COR-L47 (cell line): Measurements from ENCODE around the gene MCC.

ENCODE experiments used
- DNase-seq: peaks from one replicate; lab custom pipeline; 2025; lab: John Stamatoyannopoulos, UW

MCC gene

GRCh38 chr5:113270086-113270485 is 218.2 kb downstream of the MCC start:
- DNase-seq = no peak

- DNase-seq = peak; percentile 56
Observed at GRCh38 chr5:113269023-113269997, 218.9 kb downstream of the MCC start.

GRCh38 chr5:113268232-113268631 is 220.0 kb downstream of the MCC start:
- DNase-seq = no peak

- no peak for DNase-seq
Observed at GRCh38 chr5:113267361-113267900, 220.8 kb downstream of the MCC start.

DNA sequence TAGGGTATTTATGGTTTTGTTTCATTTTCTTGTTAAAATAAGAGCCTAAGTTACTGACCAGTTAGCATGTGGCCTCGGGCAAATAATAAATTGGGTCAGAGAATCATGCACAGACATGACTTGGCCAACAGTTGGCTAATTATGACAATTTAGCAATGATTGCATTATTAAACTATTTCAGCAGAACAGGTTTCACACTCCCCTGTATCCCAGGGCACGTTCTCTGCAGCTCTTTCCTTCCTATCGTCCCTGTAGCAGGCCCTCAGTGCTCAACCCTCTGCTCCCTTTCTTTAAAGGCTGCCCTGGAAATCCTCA is 221.4 kb downstream of the MCC start:
- no peak for DNase-seq

GRCh38 chr5:113266227-113266912 is 221.9 kb downstream of the MCC start:
- DNase-seq = no peak

DNA sequence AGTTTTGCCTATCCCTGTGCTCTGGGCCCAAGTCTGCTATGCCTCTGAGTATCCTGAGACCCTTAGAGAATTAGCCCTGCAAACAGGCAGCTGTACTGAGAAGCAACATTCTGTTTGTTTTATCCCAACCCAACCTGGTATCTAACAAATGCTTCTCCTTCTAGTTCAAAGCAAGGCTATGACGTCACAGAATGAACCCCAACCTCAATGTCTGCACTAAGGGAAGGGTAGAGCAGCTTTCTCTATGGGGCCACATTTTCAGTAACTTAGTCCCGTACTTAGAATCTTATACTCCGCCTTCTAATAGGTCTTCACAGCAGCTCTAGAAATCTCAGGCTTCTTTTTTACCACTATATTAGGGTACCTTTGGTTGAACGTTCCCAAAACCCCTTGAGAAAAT is 223.1 kb downstream of the MCC start:
- DNase-seq = no peak

DNA sequence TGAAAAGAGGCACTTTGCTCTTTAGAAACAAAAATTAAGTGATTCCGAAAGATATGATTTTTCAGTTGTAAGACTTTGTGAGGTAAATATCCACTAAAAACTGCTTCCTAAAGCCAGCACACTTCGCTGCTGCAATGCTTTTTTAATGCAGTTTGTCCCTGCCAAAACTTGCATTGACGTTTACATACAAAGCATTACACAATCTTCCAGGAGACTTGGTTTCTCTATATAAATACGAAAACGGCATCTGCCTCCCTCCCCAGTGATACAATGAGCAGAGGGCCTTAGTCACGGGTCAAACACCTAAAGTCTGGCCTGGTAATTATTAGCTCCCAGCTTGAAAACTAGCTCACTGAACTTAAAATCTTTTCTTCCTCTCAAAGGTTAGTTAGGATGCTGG is 224.2 kb downstream of the MCC start:
- DNase-seq = no peak

GRCh38 chr5:113263545-113263944 is 224.7 kb downstream of the MCC start:
- DNase-seq = no peak

DNA sequence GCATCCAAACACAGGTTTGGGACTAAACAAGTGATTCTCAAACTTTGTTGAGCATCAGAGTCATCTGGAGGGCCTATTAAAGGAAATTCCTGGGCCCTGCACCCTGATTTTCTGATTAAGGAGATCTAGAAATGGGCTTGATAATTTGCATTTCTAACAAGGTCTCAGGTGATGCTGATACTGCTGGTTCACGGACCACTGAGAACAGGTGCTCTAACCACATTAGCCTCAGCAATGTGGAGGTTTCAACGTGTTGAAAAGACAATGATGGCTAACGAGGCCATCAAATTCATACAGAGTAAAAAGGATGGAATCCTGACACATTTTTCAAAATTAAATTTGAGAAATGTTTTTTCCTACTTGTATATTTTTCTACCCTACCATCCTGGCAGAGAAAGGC is 225.6 kb downstream of the MCC start:
- DNase-seq = no peak

- DNase-seq = no peak
Observed at GRCh38 chr5:113259034-113259433, 229.2 kb downstream of the MCC start.

- no peak for DNase-seq
Observed at GRCh38 chr5:113257545-113257944, 230.7 kb downstream of the MCC start.

- no peak for DNase-seq
Observed at GRCh38 chr5:113256671-113257452, 231.4 kb downstream of the MCC start.

DNA sequence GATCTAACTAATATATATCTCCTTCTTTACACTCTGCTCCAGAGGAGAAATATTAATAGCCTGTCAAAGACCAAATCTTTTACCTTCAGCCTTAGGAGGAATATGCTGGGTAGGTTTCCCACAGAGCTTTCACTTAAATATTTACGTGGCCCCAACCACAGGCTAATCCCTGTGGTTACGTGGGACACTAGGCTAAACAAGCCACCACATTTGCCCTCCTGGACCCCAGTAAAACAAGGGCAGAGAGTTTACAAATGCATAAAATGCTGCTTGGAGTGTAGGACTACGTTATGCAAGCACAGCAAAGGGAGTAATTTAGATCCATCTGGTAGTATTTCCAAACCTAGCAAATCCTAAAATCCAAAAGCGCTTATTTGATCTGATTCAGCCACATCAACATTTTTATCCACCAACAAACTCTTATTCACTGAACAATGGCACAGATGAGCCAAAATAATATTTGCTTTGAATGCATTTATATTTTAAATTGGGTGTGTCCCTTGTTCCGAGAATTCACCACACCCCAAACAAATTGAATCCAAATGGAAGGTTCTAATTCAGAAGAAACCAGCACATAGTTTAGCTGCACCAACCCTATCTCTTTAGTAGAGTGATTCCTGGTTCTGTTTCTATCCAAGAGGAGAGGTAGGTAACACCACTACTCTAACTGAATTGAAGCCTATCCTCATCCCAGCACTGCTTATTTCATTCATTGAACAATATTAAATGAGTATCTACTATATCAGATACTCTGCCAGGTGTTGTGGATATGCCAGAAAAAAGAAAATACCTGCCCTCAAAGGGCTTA is 232.5 kb downstream of the MCC start:
- DNase-seq = no peak

DNA sequence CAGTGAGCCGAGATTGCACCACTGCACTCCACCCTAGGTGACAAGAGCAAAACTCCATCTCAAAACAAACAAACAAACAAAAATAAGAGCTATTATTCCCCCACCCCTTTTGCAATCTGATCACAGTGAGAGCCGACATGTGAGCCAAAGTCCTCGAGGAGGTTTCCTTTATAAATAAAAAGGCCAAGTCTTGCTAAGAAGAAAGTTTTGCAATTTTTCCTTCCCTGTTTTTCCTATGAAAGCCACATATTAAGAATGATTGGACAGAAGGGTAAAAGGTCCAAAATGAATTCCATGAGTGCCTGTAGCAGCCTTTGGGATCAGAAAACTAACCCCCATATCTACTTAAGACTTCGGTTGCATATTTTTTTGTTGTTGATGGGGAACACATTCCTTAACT is 233.1 kb downstream of the MCC start:
- no peak for DNase-seq

- no peak for DNase-seq
Observed at GRCh38 chr5:113253037-113253436, 235.2 kb downstream of the MCC start.

DNA sequence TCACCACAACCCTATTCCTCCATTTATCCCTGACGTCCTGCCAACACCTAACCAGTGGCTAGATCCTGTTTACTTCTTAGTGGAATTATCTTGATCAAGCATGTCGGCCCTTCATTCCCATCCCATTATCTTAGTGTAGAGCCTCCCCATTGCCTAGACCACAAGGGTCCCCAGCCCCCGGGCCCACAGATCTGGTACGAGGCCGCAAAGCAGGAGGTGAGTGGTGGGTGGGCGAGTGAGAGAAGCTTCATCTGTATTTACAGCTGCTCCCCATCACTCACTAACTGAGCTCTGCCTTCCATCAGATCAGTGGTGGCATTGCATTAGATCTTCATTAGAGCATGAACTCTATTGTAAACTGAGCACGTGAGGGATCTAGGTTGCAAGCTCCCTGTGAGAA is 236.2 kb downstream of the MCC start:
- no peak for DNase-seq

DNA sequence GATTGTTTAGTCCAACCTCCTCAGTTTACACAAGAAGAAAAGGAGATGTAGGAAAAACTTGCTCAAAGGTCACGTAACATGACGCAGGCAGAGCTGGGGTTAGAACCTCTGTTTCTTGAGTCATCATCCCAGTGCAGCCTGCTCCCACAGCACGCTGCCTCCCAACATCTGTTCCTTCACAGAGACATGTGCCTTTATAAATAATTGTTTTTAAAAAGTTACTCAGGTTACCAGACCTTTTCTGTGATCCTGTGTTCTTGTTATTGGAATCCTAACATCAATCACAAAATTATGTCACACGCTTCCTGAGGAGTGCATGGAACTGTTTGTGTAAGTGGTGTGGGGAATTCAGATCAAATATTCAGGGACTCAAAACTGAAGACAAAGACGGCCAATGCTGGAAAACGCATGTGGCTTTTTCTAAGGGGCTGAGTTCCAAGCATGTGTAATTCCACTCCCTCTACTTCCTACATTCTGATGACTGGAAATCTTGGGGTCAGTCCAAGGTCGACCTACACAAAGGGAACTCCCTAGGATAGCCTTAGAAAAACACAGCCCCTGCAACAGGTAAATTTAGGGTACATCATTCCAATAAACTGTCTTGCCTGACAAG is 237.8 kb downstream of the MCC start:
- DNase-seq = no peak

- DNase-seq = no peak
Observed at GRCh38 chr5:113249206-113249605, 239.0 kb downstream of the MCC start.

DNA sequence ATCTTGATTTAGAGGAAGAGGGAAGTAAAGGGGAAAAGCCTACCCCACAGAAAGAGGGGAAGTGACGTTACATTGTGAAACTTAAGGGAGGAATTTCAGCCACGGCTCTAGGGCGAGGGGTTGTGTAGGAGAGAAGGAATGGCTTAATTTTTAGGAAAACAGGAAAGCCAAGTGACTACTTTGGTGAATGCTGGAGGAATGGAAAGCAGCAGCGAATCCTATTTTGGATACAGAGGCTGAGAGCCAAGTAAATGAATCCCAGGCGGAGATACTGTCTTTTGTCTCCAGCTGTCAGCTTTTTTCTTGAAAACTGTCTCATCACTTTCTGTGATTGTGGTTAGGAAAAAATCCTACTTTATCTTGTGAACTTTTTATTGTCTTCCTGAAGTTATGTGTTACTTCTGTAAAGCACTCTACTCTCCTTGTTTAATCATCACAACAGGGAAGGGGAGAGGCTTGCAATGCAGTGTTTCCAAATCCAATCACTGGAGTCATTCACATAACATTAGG is 241.8 kb downstream of the MCC start:
- no peak for DNase-seq
